ENCODE results near the gene OPCML.

DNA sequence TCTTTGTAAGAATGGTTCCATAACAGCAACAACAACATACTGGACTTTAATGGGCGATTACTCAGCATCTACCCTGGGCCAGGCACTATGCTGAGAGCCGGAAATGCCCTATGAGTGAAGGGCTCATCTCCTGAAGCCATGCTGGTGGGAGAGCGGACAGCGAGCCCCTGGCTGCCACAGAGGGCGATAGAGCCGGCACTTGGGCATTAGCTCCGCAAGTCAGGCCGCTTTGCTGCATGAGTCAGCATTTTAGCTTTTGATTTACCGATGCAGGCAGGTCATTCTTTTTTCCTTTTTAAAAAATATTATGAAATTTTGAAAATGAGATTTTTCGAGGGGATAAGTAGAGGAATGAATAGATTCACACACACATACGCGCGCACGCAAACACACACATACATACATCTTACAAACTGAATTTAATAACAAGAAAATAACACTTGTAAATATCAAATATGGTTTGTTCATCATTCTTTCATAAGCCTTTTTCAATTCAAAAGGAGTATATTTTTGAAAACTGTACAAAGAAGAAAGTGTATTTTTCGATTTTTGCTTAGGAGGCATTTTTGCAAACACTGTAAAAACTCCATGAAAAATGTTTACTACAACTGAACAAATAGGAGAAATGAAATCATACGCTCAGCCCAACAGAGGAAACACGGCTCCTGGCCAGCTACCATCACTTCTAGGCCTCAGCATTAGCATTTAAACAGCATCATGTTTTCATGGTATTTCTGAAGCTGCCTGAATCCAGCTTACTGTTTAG lies 667.3 kb downstream of the OPCML start:
- TF ChIP-seq CTCF (IDR thresholded peaks at IDR 0.05; ENCODE audit: low read length) (no peak), EZH2 (IDR thresholded peaks at IDR 0.05; ENCODE audit: borderline replicate concordance, low read length) (no peak)

Measured in OCI-LY1 (cell line).